SIG-M5 (cell line): ENCODE results near the gene LYRM1.
"Not testable (repeated sequence)": the region's sequence is repeated elsewhere in the genome, so short reads cannot be mapped to it uniquely, and the experiment has no call there.

Experiments
- DNase-seq: peaks from one replicate; lab custom pipeline; 2025; lab: John Stamatoyannopoulos, UW

The LYRM1 gene

DNA sequence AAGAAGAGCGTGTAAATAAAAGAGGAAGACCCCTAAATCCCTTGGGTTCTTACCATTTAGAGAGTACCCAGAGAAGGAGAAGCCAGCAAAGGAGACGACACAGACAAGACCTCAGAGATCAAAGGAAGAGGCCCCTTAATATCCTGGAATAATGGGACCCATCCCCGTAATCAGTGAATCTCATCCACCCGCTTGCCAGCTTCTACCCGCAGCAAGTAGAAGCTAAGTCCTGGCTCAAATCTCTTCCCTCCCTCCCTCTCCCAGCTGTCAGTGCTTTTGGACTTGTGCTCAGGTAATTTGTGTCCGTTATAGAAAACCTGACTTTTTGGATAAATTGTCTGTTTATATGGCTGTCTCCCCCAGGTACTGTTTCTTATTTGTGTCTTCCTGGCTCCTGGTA lies 1.9 kb downstream of the LYRM1 start:
- no peak for DNase-seq

DNA sequence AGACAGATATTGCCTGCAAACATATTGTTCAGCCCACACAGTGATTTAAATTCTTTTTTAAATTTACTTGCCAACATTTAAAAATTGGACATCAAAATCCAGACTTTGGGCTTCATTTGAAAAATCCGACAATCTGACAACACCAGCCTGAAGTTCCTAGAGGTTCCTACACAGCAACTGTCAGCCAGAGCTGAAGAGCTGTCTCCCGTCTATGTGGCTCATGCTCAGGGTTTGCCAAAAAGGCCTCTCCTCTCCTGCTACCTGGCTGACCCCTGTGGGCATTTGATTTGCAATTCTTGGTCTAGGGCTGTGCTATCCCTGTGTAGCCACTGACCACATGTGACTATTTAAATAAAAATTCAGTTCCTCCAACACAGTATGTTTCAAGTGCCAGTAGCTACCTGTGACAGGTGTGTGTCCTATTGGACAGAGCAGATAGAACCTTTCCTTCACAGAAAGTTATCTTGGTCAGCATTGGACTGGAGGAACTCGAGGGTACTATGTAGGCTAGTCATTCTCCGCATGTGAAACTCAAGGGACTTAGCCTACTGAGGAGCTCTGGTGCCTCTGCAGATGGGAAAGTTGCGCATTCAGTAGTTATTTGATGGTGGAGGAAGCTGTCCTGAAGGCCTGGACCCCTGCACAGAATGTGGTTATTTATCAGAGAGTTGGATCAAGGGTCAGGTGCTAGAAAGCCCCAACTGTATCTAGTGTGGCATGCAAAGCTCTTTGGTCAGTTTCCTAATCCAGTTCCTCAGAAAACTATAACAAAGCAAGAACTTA lies 2.7 kb downstream of the LYRM1 start:
- DNase-seq = no peak

DNA sequence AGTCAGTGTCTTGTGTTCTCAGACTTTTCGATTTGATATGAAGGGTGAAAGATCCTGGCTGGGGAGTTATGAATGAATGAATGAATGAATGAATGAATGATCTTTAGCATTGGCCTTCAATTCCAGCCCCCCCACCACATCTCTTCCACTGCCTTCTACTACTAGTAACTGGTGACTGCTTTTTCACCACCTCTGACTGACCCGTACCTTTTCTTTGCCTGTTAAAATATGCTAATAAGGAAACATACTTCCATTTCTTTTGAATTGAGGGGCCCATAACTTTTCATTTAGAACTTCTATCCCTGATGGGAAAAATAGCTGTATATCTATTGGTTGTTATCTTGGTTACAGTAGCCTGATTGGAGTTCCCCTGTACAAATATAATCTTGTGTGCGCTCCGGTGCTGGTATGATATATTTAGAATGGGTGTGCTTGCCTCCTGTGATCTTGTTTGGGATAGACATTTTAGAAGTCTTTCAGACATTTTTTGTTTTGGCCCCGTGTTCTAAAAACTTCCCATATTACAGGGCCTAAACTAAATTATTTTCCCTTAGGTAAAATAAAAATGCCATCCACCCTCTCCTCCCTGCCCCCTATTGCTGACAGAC lies 3.4 kb downstream of the LYRM1 start:
- DNase-seq = no peak

DNA sequence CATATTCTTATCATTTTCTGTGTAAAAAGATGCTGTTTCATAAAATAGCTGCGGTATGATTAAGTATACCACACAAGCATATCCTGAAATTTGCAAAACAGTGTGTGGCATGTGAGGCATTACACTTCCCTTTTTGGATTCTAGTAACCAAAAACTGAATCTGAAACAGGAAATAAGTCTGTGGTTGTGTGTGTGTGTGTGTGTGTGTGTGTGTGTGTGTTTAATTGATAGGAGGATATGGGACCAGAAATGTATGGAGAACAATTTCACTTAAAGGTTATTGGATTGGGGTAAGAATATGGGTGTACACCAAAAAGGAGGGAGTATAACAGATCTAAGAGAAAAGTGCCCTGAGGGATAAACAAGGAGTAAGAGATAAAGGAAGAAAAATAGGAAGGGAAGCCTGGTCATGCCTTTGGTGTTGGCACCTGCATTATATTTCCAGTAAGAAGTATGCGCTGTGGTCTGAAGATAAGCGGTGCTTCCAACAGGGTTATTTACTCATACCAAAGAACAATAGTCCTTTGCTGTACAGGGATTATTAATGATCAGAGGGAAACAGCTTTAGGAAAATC lies 4.0 kb downstream of the LYRM1 start:
- peak; percentile 63 for DNase-seq

DNA sequence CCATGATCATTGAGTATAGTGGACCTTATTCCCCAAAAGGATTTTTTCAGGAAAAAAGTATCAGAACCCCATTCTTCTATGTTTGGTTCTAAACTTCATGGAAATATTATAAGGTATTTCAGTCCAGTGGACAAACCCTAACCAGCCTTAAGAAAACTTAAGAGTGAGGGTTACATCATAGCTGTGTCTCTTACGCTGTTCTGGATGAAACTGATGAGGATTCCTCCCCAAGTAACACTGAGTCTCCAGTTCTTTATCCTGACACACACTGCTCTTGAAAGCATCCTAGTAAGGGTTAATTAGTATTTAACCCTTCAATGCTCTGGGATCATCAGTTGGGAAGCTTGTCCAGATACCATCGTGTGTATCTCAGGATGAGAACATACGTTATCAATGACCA lies 5.0 kb downstream of the LYRM1 start:
- no peak for DNase-seq

DNA sequence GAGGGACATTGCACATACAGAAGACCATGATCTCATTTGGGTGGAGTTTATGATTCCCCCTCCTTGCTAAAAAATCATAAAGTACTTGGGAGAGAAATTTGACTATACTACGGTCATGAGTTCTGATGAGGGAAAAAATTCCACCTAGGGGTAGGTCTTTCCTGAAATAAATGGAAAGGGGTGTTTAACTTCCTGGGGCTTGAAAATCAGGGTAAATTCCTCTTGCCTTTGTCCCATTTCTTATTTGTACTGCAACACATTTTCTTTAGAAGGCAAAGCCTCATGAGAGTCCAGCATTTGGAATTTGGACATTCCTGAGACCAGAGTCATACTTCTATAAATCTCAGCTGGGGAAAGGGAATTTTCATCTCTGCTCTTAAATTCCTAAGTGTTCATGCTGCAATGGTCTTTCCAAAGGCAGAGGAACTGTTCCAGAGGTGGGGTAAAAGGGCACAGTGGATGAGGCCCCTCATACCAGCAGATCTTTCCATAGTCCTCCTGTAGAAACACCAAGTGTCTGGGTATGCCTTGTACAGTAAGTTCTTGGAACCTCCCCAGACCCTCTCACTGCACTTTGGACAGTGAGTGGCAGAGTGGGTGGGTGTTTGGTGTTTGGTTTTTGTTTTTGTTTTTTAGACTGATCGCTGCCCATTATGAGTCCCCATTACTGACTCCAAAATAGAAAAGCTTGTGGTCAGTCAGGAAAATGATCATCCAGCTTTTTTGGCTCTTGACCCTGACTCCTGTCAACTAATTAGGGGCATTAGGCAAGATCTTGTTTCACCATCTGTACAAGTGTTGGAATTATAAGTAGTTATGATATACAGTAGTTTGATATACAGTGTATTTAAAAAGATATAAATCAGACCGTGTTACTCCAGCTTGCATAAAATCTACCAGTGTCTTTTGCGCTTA lies 6.0 kb downstream of the LYRM1 start:
- DNase-seq = no peak

DNA sequence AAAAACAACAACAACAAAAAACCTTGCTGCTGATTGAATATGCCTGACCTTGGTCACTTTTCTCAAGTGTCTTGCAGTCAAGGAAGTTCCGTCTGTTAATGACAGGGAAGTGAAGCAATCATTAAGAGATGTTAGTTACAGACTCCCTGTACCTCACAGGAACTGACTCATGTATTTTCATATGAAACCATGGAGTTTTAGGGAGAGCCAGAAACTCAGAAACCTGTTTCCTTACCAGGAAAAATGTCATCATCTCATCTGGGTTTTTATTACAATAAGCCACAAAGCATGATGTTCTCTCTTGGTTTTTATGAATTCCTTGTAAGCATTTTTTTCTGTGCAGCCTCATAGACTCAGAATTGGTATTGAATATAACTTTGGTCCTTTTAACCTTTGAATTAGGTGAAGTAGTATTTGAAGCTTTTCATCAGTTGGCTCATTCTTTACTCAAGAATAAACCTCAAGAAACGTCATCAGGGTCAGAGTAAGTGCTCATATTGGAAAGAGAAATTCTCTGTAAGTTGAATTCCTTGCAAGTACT lies 10.3 kb downstream of the LYRM1 start:
- peak; percentile 42 for DNase-seq

DNA sequence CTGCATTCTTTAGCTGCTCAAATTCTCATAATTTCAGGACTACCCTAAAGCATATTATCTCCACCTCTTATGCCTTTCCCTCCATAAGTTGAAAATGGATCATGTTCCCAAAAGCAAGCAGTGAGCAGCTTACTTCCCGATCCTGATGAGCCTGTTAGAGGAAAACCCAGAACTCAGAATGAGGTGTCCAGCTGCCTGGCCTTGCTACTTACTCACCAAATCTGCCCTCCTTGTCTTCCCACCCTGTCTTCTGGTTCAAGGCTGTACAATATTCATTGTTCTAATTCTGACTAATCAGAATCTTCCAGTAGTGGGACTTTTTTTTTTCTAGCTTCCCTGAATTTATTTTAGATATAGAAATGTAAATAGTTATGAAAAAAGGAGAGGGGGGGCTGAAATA lies 10.8 kb downstream of the LYRM1 start:
- DNase-seq = no peak

DNA sequence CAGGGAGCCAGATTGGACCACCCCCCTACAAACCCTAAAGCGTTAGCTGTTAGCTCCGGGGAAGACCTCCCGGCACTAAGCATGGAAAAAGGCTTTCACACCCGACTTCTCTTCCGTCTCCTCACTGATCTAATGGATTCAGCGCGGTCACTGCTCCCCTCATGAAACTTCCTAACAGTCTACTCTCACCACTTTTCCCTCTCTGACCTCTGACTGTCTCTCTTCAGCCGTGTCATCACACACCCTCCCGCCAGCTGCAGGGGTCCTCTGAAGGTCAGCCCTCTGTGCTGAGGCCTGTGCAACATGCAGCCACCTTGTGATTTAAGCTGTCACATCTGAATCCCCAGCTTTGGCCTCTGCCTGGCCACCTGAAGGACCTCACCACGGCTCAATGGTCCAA lies 15.7 kb downstream of the LYRM1 start:
- no peak for DNase-seq

DNA sequence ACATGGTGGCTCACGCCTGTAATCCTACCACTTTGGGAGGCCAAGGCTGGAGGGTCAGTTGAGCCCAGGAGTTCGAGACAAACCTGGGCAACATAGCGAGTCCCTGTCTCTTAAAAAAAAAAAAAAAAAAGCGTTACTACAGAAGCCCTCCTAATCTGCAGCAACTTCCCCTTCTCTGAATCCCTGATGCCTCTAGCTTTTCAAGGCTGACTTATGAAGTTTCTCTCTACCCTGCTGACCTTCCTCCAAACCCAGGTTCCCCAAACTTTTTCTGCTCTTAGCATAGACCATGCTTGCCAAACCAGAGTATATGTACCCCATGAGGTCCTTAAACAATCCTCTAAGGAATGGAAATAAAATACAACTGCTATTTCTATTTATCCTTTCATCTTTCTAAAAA lies 16.4 kb downstream of the LYRM1 start:
- no peak for DNase-seq

DNA sequence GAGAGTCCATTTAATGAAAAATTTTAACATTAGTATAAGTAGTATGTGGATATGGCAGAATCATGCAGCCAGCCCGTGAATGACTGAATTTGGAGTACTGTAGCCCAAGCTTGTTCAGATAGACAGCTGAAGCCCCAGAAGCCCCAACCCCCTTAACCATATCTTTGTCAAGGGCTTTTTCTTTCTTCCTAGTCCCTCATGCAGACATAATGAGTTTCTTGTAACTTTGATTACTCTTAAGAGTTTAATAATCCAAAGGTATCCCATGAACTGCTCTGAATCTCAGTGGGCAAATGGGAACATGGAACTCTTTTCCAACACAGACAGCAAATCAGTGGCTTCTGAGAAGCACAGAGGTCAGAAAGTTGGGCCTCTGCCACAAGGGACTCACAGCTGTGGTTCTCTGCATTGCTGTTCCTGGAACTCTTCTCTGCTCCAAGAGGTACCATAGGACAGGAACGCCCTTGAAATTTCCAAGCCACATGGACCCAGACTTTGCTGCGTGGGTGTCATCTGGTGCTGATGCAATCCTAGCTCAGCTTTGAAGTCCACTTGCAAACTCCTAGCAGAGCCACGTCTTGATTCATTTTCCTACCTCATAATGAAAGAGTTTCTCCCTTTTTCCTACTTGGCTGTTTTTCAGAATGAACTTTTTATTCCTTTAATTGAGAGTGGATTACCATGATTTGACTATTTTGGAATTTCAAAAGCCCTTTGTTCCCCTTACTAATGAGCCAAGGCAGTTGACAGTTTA lies 18.1 kb downstream of the LYRM1 start:
- DNase-seq = no peak

DNA sequence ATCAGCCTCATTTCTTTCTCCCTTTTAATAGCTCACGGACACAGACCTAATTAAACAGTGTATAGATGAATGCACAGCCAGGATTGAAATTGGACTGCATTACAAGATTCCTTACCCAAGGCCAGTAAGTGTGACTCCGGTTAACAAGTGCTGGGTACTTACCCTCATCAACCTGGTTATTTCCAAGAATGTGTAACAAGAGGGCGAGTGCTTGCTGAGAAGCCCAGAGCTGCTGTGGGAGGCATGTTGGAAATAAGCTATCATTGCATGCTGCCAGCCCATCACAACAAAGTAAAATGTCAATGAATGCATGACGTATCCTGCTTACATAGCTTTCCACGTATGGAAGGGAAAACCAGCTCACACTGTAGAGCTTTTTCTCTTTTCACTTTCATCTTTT lies 19.5 kb downstream of the LYRM1 start:
- DNase-seq = no peak

DNA sequence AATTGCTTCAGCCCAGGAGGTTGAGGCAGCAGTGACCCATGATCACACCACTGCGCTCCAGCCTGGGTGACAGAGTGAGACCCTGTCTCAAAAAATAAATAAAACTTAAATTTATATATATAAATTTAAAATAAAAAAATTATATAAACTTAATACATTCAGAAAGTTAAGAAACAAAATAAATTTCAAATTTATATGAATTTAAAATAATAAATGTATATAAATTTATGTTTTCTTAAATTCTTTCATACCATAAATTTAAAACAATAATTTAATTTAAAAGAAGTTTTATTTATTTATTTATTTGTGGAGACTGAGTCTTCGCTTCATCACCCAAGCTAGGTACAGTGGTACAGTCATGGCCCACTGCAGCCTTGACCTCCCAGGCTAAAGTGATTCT lies 20.2 kb downstream of the LYRM1 start:
- no peak for DNase-seq

DNA sequence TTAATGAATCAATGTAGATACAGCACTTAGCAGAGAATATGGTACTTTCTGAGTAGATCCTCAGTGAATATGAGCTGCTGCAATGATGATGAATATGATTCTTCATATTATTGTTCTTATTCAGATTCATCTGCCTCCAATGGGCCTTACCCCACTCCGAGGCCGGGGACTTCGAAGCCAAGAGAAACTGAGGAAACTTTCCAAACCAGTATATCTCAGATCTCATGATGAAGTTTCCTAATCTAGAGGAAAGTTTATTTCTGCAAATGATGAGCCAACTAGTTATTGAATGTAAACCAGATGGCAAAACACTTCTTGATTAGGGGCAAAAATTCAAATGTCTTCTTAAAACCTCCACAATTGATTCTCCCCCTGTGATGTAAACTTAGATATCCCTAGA lies 23.3 kb downstream of the LYRM1 start:
- no peak for DNase-seq

DNA sequence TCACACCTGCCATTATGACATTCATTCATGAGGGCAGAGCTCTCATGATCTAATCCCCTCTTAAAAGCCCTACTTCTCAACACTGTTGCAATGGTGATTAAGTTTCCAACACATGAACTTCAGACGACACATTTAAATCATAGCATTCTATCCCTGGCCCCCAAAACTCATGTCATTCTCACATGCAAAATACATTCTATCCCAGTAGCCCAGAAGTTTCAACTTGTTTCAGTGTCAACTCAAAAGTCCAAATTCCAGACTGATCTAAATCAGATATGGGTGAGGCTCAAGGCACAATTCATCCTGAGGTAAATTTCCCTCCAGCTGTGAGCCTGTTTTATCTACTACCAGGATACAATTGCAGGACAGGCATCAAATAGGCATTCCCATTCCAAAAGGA lies 25.2 kb downstream of the LYRM1 start:
- DNase-seq = no peak

DNA sequence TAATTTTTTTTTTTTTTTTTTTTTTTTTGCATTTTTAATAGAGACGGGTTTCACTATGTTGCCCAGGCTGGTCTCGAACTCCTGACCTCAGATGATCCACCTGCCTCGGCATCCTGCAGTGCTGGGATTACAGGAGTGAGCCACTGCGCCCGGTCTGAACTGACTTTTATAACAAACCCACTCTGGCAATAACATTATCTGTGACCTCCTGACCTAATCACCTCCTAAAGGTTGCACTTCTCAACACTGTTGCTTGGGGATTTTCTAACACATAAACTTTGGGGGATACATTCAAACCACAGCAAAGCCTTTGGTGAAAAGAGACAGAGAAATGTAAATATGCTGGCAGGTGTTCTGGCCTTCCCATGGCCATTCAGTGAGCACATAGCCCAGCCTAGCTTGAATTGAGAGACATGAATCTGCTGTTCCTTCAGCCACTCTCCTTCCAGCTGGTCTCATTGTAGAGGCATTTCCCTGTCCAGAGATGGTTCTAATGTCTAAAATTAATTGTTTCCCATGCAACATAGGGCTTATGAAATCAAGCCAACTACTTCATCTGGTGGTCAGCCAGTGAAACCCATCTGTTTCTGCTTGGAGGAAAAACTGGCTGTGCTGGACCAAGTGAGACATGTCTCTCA lies 28.3 kb downstream of the LYRM1 start:
- no peak for DNase-seq

DNA sequence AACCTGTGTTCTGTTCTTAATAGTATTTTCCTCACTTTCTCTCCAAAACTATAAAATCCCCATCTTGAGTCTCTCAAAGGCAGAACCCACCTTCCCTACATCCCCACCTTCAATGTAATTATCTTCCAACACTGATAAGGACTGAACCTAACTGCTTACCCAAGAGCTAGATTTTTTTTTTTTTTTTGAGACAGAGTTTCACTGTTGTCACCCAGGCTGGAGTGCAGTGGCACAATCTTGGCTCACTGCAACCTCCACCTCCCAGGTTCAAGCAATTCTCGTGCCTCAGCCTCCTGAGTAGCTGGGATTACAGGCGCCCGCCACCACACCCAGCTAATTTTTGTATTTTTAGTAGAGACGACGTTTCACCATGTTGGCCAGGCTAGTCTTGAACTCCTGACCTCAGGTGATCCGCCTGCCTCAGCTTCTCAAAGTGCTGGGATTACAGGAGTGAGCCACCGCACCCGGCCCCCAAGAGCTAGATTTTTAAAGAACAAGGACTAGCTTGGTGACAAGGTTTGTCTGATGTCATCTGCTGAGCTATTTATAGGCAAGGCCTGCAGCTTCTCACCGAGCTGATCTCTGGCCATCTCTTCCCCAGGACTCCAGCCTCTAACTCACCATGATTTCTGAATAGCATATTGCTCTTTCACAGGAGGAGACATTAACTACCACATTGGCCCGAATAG lies 29.2 kb downstream of the LYRM1 start:
- not testable (repeated sequence) for DNase-seq

DNA sequence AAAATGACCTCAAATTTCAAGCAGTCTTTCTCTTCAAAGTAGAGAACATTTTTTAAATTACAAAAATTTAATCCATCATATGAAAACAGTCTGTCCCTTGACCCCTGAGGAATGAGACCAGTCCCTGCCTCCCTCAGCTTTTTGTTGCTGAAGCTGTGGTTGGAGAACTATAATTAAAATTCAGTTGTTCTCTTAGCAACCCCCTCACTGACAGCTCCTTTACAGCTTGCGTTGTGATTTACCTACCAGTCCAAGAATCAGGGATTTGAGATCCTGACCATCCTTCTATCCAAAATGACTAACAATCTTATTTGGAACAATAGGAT lies 29.8 kb downstream of the LYRM1 start:
- DNase-seq = no peak

DNA sequence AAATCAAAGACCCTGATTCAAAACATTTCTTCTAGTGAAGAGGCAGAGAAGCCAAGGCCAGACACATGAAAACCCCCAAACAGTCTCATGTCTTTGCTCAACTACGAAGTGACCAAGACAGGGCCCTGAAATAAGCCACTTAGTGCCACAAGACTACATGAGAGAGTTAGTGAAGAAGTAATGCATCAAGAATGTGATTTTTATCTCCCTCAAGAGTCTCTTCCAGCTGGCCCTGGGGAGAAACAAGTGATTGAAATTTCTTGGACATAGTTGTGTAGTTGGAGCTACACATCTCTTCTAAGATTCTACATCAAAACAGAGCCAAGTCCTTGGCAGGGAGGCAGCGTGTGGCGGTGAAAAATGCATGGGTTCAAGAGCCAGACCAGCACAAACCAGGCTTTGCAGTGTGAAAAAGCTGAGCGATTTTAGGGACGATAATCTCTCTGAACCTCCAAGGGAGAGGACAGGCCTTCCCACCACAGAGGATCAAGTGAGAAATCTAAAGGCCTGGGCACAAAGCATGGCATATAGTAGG lies 30.6 kb downstream of the LYRM1 start:
- DNase-seq = no peak

DNA sequence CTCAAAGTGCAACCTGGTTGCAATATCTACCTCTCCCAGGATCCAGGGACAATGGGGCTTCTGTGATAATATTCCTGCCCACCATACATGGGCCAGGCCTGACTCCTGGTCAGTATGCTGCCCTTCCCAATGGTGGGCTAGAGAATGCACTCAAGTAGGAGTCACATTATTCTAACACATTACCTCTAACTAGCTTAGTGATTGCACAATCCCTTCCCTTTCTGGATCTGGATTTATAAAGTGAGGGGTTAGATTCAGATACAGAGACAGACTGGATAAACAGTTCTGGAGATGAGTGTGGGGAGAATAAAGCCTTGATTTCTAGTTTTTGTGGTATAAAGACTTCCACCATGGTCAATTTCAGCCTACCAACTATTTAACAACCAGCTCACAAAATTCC lies 33.0 kb downstream of the LYRM1 start:
- DNase-seq = no peak
